ENCODE measurements around the gene ADRA2A. TPM values are rescaled to one million over a fixed set of nuclear protein-coding genes. Genes with fewer than 3 reads are reported as not detected.

ADRA2A gene
- total RNA-seq, 1 donor from 2014 or later = not detected

DNA sequence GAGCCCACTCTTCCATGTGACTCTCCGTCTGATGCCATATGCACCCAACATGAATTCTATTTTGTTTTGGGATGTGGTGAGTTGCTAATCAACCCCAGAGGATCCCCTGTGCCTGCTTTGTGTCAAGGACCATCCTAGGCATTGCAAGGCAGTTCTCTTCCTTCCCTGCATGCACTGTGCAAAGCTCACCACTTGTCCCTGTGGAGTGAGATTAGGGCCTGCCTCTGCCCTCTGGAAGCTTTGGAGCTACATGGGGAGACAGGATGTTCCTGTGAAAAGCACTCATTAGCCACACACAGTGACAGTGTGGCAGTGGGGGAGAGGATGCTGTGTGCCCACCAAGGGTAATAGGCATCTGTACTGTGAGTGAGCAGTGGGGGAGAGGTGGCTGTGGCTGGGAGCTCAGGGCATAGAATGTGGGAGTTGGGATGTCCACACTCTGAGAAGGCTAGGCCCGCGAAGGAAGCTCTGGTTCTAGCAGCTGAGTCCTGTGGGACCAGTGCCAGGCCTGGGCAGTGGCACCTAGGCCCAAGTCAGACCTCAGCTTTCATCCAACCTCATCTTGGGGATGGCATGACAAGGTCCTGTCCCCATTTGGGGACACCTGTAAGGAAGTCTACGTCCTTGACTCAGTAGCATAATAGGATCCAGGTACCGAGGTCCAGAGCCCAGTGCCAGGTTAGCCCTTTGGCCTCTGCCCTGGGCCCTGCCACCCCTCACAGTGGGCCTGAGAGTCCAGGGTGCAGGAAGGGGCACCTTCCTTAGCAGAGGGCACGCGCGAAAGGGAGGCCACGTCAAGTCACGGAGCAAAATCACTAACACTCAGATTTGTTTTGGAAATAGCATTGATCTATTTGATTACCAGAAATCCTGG, 6.6 kb downstream of the ADRA2A start:
- no peak for DNase-seq (ENCODE audit: low read depth in 2 of 2)

DNA sequence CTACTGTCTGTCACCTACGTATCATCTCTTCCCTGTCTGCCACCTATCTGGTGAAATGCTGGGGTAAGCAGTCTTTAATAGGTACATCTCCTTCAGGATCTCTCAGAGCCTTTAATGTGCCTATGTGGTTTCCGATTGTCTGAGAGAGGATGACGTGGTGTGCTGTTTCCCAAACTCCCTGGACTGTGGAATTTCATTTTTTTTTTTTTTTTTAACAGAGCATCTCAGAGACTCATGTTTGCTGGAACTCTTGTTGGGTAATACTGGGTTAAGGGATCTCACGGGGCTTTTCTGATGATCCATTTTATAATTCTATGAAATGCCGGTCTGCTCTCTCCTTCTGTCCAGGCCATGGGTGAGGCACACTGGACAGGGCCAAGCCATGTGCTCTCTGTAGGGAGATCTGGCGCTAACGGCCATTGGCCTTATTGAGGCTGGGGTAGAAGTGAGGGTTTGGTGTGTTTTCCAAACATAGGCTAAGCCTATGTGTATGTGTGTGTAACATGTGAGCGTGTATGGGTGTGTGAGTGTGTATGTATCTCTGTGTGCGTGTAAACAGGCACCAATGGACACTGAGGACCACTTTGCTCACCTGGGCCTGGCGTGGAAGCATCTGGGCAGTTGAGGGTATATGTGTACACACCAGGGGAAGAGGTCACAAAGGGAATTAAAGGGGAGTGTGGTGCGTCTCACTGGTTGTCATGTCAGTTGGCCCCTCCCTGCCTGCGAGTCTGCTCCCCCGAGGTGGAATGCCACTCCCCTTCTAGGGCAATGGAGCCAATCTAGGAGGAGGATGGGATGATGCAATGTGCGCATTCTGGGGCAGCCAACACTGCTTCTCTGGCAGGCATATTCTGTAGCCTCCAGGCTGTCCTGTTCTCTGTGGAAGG, 7.8 kb downstream of the ADRA2A start:
- no peak for DNase-seq (ENCODE audit: low read depth in 2 of 2)

GRCh38 chr10:111085690-111086353, 9.0 kb downstream of the ADRA2A start:
- no peak for DNase-seq (ENCODE audit: low read depth in 2 of 2)

DNA sequence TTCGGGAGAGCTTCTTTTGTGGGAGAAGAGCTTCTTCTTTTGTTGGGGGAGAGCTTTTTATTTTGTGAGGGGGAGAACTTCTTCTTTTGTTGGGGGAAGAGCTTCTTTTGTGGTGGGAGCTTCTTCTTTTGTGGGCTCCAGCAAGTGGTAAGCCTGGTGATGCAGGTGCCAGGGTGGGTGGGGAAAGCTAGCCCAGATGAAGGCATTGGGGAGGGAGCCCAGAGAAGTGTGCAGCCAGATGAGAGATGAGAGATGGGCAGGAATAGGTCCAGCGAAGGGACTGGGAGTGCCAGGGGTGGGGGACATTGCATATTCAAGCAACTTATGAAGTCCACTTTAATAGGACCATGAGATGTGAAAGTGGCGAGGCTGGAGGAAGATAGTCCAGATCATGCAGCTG, 9.7 kb downstream of the ADRA2A start:
- no peak for DNase-seq (ENCODE audit: low read depth in 2 of 2)

- DNase-seq (ENCODE audit: low read depth in 2 of 2) = no peak
Measured at GRCh38 chr10:111087331-111087756, 10.5 kb downstream of the ADRA2A start.

DNA sequence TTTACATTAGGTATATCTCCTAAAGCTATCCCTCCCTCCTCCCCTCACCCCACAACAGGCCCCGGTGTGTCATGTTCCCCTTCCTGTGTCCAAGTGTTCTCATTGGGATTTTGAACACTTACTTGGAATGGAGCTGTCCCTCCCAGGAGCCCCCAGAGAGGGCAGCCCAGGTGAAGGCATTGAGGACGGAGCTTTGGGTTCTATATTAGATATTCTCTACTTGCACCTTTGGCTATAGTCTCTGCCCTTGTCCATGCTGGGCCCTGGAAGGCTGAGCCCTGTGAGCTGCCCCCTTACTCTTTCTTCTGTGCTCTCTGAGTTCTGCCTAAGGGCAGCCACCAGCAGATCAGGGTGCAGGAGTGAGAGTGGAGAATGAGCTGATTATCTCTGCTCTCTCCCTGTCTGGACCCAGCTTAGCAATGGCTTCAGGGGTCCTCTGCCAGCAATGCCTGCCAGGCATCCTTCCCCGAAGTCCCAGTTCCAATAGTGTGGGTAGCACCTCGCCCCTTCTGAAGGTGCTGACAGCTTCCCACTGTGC, 11.2 kb downstream of the ADRA2A start:
- no peak for DNase-seq (ENCODE audit: low read depth in 2 of 2)

GRCh38 chr10:111089293-111089692, 12.5 kb downstream of the ADRA2A start:
- DNase-seq (ENCODE audit: low read depth in 2 of 2) = no peak

- DNase-seq (ENCODE audit: low read depth in 2 of 2) = no peak
Measured at GRCh38 chr10:111091833-111092232, 15.0 kb downstream of the ADRA2A start.

GRCh38 chr10:111093741-111094380, 17.0 kb downstream of the ADRA2A start:
- DNase-seq (ENCODE audit: low read depth in 2 of 2) = no peak

DNA sequence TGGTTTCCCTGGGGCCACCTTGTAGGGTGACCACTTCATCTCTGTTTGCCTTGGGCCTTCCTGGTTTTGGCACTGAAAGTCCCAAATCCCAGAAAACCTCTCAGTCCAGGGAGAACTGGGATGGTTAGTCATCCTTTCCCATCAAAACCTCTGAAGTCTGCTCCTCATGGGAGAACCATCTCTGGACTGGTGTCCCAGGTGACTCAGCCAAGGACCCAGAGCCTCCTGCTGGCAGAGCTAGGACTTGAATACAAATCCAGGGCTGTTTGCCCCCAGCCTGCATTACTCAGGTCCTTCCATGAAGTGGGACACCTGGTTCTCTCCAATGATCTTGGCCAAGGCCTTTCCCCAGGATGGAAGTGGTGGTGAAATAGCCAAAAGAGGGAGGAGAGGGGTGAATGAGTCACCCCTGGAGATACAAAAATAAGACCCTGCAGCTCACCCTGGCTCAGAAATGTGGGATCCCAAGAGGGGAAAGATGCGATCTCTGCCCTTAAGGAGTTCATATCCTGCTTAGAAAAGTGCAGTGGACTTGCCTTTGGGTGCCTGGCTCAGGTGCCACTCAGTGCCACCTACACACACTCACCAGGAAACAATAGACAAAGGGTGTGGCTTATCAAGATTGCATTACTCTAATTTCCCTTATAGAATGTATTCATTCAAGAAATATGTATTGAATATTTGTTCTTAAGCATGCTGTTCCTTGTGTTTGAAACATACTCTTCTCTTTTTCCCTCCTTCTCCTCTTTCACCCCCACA, 22.0 kb downstream of the ADRA2A start:
- peak in 1 of 2 donors; percentile 2 for DNase-seq (ENCODE audit: low read depth in 2 of 2)

DNA sequence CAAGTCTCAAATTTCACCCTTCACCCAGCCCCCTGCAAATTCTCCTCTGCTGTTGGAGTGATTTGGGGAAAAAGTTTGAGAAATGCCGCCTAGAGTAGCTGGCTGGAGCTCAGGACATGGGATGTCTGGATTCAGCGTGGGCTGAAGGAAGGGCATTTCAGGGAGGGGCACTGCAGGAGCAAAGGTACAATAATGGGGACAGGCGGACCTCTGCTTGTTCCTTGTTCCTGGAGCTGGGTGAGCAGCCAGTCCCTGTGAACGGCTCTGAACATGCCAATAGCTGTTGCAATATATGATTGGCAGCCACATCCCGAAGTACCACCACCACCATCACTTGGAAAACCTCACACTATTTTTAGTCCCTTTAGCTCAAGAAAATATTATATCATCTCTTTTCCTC, 23.4 kb downstream of the ADRA2A start:
- DNase-seq (ENCODE audit: low read depth in 2 of 2) = no peak

DNA sequence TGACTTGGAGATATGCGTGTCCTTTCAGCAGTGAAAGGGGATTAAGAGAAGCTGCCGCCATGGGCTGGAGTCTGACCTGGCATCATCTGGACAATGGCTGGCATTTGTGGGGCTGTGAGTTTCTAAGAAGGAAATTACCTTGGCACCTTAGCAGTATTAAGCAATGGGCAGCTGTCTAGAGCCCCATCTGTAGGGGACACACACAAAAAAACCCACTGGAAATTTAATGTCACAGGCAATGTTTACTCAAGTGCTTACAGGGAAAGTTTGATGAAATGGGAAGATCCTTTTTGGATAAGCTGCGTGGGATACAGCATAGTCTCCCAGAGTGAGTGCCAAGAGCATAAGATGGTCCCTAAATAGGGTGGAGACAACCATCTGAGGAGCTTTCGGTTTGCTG, 25.0 kb downstream of the ADRA2A start:
- no peak for DNase-seq (ENCODE audit: low read depth in 2 of 2)

- DNase-seq (ENCODE audit: low read depth in 2 of 2) = no peak
Measured at GRCh38 chr10:111102359-111102837, 25.6 kb downstream of the ADRA2A start.

DNA sequence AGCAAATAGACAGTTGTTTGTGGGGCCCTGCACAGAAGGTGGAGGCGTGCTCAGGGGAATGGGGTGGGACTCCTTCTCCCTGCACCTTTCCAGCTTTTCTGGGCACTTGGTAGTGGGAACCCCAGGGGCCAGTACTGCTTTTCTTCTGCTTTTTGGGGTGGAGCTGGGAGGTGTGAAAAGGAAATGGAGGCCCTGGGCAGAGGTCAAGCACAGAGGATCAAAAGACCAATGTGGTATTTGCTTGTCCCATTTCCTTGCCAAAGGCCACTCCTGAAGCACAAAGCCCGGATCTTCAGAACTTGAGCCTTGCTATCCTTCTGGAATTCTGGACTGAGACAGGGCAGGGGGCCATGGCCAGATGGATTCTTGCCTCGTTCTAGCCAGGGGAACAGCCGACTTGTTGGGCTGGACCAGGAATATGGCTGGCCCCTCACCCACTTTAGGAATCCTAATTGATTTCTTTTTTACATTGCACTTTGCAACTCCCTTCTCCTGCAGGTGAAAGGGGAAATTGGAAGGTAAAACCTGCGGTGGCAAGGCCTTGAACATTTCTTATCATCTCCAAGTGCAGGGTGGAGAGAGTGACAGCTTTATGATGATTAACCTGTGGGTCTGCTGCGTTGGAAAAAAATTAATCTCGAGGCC, 26.5 kb downstream of the ADRA2A start:
- no peak for DNase-seq (ENCODE audit: low read depth in 2 of 2)

- DNase-seq (ENCODE audit: low read depth in 2 of 2) = no peak
Measured at GRCh38 chr10:111104811-111105210, 28.0 kb downstream of the ADRA2A start.

DNA sequence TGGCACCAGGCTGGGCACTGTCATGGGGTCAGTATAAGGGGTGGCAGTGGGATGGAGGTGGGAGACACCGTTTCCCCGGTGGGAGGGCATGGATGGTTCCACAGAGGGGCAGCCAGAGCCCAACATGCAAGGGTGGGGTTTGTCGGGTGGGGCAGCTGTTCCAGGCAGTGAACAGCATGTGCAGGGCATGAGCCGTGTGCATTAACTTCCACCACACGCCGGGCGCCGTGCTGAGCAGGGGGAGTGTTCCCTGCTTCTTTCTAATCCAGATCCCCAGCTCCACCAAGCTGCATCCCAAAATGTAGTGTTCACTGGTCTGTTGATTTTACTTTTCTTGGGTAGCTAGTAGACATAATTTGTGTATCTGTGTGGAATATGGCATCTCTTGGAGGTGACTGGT, 29.3 kb downstream of the ADRA2A start:
- DNase-seq (ENCODE audit: low read depth in 2 of 2) = no peak

DNA sequence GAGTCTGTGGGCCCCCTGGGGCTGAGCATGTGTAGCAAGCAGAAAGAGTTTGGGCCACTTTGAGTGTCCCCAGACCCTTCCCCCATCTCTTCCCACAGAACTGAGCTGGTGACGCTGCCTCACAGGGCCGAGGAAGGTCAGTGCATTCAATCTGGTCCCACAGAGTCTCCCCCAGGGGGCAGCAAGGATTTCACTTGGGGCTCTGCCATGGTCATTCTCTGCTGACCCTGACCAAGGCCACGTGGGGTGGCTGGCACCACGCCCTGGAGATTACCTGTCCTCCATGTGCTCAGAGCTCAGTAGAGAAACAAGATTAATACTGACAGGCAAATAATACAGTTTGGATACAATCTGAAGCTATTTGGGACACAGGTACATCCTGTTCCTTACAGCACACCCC, 30.2 kb downstream of the ADRA2A start:
- no peak for DNase-seq (ENCODE audit: low read depth in 2 of 2)

GRCh38 chr10:111107846-111108245, 31.0 kb downstream of the ADRA2A start:
- DNase-seq (ENCODE audit: low read depth in 2 of 2) = no peak

DNA sequence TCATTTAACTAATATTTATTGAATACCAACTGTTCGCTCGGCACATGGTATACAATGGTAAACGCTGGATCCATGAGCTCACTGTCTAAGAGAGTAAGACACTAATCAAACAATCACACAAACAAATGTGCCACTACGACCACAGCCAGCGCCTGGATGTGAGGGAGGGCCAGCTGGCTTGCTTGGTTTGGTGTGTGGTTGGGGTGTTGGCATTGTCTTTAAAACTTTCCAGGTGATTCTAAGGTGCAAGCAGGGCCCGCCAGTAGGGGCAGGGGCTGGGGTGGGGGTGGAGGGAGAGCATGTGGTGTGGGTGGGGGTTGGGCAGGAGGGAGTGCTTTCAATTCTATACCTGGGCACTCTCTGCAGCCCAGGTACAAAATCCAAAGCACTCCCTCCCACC, 31.6 kb downstream of the ADRA2A start:
- DNase-seq (ENCODE audit: low read depth in 2 of 2) = no peak

All from dermis microvascular lymphatic vessel endothelial cell (primary cell).